ENCODE data around the gene SLC6A1.
"Not testable (repeated sequence)": the region's sequence is repeated elsewhere in the genome, so short reads cannot be mapped to it uniquely, and the experiment has no call there.

SLC6A1 gene

DNA sequence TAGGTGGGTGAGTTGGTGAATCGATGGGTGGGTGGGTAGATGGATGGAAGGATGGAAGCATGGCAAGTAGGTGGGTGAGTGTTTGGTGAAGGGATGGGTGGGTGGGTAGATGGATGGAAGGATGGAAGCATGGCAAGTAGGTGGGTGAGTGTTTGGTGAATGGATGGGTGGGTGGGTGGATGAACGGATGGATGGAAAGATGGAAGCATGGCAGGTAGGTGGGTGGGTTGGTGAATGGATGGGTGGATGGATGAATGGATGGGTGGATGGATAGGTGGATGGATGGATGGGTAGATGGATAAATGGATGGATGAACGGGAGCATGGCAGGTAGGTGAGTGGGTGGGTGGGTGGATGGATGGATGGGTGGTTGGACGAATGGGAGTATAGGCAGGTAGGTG, 65.1 kb downstream of the SLC6A1 start:
- no peak for DNase-seq

DNA sequence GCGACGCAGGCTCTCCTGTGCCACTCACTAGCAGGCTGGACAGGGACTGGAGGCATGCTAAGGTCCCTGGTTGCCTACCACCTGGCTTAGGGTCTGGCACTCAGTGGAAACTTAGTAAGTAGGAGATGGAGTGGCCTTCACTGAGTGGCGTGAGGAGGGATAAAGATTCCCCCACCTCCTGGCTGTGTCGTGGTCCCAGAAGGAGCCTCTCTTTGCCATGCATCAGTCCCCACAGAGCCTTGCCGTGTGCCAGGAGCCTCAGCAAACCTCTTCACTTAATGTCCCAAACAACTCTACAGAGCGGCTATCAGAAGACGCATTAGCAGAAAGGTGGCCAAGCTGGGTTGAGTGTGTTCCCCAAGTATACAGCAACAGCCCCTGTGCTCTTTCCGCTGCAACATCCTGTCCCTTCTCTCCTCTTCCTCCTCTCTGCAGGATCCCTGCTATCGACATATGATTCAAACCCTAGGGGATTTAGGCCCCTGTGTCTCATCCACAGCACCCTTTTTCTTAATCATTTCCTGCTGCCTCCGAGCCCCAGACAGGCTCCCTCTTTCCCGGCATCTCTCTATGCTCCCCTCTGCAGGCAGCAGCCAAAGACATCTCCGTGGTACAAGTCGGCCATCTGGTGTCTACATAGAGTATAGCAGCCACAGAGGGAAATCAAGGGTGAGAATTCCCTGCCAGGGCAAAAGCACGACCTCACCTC, 66.7 kb downstream of the SLC6A1 start:
- peak in 51 of 56 donors; percentile 9 to 85 (median 52) for DNase-seq

DNA sequence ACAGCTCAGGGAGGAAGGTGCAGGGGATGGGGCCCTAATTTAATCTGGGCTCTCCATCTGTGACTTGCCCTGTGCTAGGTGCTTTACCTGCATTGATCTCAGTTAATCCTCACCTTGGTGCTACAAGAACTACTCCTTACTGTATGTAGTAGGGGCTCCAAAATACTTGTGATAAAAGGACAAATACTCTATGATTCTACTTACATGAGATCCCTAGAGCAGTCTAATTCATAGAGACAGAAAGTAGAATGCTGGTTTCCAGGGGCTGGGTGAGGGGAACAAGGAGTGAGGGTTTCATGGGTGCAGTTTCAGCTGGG, 67.2 kb downstream of the SLC6A1 start:
- DNase-seq: no peak

DNA sequence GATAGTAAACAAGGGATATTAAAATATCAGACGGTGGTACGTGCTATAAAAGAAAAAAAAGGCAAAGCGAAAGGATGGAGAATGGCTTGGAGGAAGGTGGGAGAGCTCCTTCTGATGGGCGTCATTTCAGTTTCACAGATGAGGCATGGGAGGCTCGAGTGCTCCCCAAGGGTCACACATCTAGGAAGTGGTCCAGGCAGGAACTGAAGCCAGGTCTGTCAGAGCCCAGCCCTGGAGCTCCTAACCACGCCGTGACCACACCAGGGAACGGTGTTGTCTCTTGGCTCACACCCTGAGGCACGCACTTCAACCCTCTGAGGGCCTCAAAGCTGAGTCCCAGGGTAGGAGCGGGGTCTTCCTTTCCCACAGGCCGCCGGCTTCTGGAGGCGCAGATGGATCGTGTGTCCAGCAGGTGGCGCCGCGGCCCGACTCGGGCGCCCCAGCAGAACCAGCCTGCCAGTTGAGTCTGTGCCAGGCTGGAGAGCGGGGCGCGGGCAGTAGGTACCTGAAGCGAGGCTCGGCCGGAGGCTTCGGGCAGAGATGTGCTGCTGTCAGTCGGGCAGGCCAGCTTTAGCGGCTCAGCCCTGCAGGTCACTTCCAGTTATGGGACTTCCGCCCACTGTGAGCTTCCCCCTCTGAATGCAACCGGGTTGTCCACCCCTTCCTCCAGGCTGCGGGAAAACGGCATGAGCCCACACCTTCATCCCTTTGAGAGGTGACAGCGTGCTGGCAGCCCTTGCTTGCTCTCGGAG, 68.1 kb downstream of the SLC6A1 start:
- peak in 46 of 56 donors; percentile 7 to 78 (median 42) for DNase-seq

DNA sequence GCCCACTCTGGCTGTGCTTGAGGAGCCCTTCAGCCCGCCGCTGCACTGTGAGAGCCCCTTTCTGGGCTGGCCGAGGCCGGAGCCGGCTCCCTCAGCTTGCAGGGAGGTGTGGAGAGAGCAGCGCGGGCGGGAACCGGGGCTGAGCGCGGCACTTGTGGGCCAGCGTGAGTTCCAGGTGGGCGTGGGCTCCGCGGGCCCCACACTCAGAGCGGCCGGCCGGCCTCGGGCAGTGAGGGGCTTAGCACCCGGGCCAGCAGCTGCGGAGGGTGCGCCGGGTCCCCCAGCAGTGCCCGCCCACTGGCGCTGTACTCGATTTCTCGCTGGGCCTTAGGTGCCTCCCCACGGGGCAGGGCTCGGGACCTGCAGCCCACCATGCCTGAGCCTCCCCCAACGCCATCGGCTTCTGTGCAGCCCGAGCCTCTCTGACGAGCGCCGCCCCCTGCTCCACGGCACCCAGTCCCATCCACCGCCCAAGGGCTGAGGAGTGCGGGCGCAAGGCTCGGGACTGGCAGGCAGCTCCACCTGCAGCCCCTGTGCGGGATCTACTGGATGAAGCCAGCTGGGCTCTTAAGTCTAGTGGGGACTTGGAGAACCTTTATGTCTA, 68.8 kb downstream of the SLC6A1 start:
- DNase-seq: not testable (repeated sequence)

DNA sequence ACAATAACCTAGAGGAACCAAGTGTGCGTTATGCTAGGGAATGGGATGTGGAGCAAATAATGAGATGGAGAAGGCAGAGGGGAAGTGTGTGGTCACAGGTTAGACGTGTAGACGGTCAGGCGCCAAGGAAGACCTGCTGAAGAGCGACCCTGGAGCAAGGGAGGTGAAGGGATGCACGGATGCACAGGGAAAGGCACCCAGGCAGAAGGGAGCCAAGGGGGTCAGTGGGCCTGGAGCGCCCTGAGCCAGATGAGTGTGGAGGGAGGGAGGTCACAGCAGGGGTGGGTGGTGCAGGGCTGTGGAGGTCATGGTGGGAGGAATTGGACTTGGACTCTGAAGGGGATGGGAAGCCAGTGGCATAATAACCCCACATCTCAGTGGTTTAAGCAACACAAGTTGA, 70.2 kb downstream of the SLC6A1 start:
- DNase-seq: no peak

DNA sequence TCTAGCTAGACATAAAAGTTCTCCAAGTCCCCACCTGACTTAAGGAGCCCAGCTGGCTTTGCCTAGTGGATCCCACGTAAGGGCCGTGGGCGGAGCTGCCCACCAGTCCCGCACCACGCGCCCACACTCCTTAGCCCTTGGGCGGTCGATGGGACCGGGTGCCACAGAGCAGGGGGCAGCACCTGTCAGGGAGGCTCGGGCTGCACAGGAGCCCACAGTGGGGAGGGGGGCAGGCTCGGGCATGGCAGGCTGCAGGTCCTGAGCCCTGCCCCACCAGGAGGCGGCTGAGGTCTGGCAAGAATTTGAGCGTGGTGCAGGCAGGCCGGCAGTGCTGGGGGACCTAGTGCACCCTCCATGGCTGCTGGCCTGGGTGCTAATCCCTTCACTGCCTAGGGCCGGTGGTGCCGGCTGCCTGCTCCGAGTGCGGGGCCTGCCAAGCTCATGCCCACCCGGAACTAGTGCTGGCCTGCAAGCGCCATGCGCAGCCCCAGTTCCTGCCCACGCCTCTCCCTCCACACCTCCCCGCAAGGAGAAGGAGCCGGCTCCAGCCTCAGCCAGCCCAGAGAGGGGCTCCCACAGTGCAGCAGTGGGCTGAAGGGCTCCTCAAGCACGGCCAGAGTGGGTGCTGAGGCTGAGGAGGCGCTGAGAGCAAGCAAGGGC, 78.7 kb downstream of the SLC6A1 start:
- DNase-seq: no peak

DNA sequence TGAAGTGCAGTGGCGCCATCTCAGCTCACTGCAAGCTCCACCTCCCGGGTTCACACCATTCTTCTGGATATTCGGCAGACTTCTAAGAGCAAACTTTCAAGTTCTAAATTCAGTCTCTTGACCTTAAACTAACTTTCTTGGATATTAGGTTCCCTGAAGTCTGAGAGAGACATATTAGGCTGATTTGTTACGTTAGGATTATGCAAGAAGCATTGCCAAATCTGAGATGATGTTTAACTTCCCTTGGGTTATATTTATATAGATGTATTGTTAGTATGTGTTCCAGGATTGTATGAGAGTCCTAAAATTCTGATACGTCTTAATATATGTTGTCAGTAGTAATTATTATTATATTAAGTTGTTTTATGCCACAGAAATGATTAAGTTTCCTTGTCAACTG, 80.1 kb downstream of the SLC6A1 start:
- no peak for DNase-seq

DNA sequence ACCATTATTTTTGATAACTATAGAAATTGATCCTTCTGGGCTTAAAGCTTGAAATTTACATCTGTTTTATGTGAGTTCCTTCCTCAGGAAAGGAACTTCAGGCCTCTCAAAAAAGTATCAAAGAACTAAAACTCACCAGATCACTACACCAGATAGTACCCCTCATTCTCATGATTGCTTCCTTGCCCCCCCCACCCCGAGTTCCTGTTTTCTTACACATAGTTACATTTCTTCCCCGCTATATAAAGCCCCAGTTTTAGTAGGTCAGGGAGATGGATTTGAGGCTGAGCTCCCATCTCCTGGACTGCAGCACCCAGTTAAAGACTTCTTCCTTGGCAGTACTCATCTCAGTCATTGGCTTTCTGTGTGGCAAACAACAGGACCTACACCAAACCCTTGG, 81.5 kb downstream of the SLC6A1 start:
- DNase-seq: no peak

DNA sequence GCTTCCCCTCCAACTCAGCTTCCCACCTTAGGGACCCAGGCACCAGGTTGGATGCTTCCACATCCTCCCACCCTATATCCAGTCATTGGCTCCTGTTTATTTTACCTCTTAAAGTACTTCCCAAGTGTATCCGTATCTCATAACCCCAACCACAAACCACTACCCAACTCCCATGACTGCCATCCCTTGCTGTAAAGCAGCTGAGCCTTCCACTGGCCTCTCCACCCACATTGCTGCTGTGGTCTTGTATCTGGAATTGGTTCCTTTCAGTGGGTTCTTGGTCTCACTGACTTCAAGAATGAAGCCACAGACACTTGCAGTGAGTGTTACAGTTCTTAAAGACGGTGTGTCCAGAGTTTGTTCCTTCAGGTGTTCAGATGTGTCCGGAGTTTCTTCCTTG, 81.9 kb downstream of the SLC6A1 start:
- DNase-seq: no peak

DNA sequence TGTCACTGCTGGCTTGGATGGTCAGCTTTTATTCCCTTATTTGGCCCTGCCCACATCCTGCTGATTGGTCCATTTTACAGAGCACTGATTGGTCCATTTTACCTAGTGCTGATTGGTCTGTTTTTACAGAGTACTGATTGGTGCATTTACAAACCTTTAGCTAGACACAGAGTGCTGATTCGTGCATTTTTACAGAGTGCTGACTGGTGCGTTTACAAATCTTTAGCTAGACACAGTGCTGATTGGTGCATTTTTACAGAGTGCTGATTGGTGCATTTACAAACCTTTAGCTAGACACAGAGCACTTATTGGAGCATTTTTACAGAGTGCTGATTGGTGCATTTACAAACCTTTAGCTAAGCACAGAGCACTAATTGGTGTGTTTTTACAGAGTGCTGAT, 82.6 kb downstream of the SLC6A1 start:
- DNase-seq: not testable (repeated sequence)

DNA sequence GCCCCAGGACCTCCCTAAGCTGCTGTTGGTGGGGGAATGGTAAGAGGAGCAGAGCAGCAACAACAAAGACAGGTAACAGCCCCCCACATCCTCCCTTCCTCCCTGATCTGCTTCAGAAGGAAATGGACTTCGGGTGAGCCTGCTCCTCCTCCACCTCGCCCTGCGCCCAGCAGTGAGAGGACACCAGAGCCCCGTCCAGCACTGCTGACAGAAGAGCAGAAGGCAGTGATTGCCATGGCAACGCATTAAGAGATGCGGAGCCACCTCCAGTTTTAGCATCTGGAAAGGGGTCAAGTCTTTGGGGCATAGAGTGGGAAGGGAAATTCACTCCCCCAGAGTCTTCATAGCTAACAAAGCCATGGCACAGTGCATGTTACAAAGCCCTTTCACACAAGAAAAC, 84.2 kb downstream of the SLC6A1 start:
- no peak for DNase-seq

DNA sequence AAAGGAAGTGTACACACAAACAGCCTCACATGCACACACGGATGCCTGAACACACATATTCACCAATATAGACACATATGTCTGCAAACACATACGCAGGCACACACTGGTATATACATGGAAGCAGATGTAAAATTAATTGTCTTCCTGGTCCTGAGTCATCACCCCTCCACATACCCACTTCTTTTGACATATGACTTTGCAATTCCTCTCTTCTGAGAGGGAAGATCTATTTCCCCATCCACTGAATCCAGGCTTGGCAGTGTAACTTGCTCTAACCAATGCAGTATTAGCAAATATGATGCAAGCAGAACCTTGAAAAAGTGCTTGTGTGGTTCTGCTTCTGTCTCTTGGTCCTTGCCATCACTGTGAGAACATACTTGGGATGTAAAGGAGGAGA, 84.9 kb downstream of the SLC6A1 start:
- no peak for DNase-seq

DNA sequence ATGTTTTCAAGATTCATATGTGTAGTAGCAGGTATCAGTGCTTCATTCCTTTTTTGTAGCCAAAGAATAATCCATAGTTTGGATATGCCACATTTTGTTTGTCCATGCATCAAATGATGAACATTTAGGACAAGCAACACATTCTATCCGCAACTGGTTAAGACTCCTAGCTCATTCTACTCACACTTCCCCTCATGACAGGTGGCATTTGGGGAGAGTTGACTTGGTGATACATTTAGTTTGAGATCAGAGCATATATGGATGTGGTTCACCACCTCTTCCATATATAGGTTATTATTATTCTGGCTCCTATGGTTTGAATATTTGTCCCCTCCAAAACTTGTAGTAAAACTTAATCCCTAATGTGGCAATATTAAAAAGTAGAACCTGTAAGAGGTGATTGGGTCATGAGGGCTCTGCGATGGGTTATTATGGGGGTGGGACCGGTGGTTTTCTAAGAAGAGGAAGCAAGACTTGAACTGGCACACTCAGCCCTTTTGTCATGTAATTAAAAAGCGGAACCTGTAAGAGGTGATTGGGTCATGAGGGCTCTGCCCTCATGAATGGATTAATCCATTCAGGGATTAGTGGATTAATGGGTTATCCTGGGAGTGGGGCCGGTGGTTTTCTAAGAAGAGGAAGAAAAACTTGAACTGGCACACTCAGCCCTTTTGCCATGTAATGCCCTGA, 86.4 kb downstream of the SLC6A1 start:
- no peak for DNase-seq

DNA sequence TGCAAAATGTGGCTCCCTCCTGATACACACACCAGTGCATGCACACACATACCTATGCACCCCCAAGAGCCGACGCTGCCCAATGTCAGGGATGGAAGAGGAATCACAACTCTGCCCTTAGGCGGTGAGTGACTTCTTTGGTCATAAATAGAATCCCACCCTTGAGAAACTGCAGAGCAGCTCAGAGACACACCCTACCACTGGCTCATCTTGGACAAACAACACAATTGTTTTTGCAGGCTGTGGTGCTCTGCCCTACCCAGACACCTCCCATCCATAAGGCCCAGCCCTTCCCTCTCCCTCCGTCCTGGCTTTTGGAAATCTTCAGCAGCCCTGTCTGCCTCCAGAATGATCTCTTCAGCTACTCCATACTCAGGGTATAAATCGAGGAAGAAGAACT, 87.9 kb downstream of the SLC6A1 start:
- no peak for DNase-seq

DNA sequence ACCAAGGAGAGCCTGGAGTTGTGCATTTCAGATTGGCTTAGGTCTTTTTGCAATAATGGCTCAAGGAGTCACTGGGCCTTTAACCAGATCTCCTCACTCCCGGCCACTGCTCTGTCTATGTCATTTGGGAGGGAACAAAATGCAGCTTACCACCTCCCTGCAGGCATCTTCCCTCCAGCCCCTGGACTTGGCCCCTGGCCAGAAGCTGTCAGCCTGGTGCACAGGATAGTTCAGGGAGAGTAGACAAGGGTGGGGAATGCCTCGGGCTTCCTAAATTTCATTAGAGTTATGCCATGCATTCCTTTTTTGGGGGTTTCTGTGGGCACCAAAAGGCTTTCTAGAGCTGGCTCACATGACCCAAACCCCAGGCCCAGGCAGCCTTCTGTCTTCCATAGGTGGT, 91.5 kb downstream of the SLC6A1 start:
- no peak for DNase-seq

DNA sequence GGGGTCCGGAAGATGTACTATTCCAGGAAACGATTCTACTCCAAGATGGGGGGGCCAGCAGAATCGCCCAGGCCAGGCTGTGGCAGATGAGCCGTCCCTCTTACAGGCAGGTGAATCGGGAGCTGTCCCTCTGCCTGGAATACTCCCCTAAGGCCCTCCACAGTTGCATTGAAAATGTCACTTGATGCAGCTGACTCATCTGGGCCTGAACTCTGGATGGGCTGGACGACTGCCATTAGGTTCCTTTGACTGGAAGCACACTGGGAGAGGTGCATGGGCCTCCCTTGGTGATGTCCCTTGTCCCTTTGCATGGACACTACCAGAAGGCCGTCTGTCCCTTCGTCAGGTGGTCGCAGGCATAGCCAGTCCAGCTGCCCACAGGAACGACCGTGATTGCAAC, 92.1 kb downstream of the SLC6A1 start:
- no peak for DNase-seq

DNA sequence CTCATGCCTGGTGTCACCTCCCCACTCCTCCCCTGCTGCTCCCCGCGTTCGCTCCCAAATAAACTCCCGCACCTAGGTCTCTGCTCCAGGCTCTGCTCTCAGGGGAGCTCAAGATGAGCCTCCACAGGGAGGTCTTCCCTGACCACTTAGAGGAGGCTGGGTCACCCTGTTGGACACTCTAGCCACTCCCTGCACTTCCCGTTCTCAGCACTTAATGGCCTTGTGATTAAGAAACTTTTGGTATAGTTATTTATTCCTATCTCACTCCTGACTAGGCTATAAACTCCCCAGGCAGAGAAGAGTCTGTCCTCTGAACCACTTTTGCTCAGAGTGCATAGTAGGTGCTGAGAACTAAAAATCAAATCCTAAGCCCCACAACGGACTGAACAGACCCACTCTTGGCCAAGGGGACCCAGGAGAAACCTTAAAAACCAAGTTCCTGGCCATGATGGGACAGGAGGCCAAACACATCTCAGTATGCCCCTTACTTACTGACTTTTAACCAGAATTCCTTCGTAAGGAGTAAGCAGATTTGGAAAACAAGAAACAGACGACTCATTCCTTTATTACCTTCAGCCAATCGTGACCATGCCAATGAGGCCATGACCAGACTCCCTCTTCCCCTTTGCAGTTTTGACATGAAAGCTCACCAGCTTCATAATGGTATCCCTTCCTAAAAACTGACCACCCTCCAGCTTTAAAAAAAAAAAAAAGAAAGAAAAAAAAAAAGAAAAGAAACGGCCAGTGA, 92.7 kb downstream of the SLC6A1 start:
- no peak for DNase-seq

DNA sequence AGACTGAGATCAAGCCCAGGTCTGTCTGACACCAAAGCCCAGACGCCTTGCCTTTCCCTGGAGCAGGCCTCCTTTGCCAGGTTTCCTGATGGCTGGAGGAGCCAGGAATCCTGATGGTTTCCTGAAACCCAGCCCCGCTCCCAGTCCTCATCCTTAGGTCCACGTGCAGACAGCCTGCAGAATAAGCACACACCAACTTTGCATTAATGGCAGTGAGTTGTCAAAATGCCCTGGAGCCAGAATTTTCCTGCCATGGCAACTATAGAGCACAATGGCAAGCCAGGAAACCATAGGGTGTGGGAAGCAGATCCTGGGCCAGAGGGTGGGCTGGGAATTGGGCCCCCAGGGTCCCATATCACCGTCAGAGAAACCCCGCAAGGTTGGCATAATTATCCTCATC, 94.3 kb downstream of the SLC6A1 start:
- DNase-seq: no peak

DNA sequence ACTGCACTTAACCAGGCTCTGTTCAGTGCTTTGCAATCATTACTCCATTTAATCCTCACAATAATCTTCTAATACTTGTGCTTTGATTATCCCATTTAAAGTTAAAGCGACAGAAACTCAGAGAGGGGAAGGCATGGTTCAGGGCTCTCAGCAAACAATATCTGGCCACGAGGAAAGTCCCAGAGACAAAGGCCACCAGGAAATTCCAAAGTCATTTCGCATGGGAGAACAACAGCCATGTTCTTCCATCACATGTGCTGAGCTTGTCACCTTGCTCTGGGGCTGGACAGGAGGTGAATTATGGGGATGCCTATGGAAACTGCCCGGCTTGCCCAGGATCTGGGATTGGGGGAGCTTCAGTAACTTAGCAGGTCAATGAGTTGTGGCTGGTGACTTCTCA, 95.5 kb downstream of the SLC6A1 start:
- DNase-seq: no peak

DNA sequence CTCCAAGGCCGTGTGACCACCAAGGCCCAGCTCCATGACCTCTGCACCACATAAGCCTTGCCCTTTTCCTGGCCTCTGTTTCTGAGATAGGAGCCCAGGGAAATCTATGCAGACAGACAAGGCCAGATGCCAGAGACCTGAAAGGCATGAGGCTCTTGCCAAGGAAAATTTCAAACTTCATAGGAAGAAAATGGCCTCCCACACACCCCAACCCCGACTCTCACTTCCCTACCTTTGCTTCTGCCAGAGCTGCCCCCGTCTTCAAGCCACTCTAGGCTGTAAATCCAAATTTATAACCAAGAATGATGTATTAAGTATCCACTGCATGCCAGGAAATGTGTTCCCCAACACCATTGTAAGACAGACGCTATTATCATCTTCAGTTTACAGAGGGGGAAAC, 96.3 kb downstream of the SLC6A1 start:
- no peak for DNase-seq

Data from amygdala (tissue), 56 donors.